Measurements from ENCODE around the gene NACC2.

NACC2 gene

GRCh38 chr9:135961277-135961715, 133.8 kb downstream of the NACC2 start, which contains the start of gene UBAC1 (continued):
- TF ChIP-seq ZBTB11 (tag by site-specific recombination; conservative IDR thresholded peaks at IDR 0.05; ENCODE audit: low read depth): peak; percentile 93
- TF ChIP-seq ZNF830 (tag by site-specific recombination; IDR thresholded peaks at IDR 0.05; ENCODE audit: low read depth): no peak
- TF ChIP-seq ZNF629 (tag by site-specific recombination; IDR thresholded peaks at IDR 0.05): peak; percentile 99
- TF ChIP-seq ZNF555 (tag by site-specific recombination; conservative IDR thresholded peaks at IDR 0.05): no peak
- TF ChIP-seq ZNF548 (tag by site-specific recombination; IDR thresholded peaks at IDR 0.05): no peak
- no peak for TF ChIP-seq ZNF248 (tag by site-specific recombination; IDR thresholded peaks at IDR 0.05)
- no peak for TF ChIP-seq ZNF133 (tag by site-specific recombination; IDR thresholded peaks at IDR 0.05)
- TF ChIP-seq ZNF639 (tag by site-specific recombination; IDR thresholded peaks at IDR 0.05): peak; percentile 58; the same call in 1 of the 2 replicates
- no peak for TF ChIP-seq OVOL3 (tag by site-specific recombination; IDR thresholded peaks at IDR 0.05)
- TF ChIP-seq ZNF843 (tag by site-specific recombination; IDR thresholded peaks at IDR 0.05): peak; percentile 24; the same call in 1 of the 2 replicates
- TF ChIP-seq SP3 (tag by site-specific recombination; IDR thresholded peaks at IDR 0.05): peak; percentile 54
- TF ChIP-seq ZBTB6 (tag by site-specific recombination; IDR thresholded peaks at IDR 0.05): no peak
- peak; percentile 68; the same call in 1 of the 2 replicates for TF ChIP-seq ZBTB44 (tag by site-specific recombination; IDR thresholded peaks at IDR 0.05)
- TF ChIP-seq ZNF18 (tag by site-specific recombination; IDR thresholded peaks at IDR 0.05): peak; percentile 63; the same call in 1 of the 2 replicates
- TF ChIP-seq EGR2 (tag by site-specific recombination; IDR thresholded peaks at IDR 0.05; ENCODE audit: low read depth): no peak
- no peak for TF ChIP-seq ZNF624 (tag by site-specific recombination; IDR thresholded peaks at IDR 0.05)
- TF ChIP-seq CTCF (tag by site-specific recombination; IDR thresholded peaks at IDR 0.05): peak; percentile 94
- peak; percentile 23; the same call in 1 of the 2 replicates for TF ChIP-seq ZNF324 (tag by site-specific recombination; IDR thresholded peaks at IDR 0.05)
- peak; percentile 9; the same call in 1 of the 2 replicates for TF ChIP-seq SP7 (tag by site-specific recombination; IDR thresholded peaks at IDR 0.05)
- no peak for TF ChIP-seq ZNF221 (tag by site-specific recombination; IDR thresholded peaks at IDR 0.05; ENCODE audit: borderline replicate concordance)
- peak; percentile 73; the same call in 1 of the 2 replicates for TF ChIP-seq ZNF580 (tag by site-specific recombination; IDR thresholded peaks at IDR 0.05)
- TF ChIP-seq GLIS1 (tag by site-specific recombination; IDR thresholded peaks at IDR 0.05): peak; percentile 64
- no peak for TF ChIP-seq ZNF530 (tag by site-specific recombination; IDR thresholded peaks at IDR 0.05; ENCODE audit: low read depth)
- TF ChIP-seq ZSCAN30 (tag by site-specific recombination; IDR thresholded peaks at IDR 0.05): 0 out of 2 replicates have a peak, but pooled peaks have one; percentile 27
- TF ChIP-seq OSR2 (tag by site-specific recombination; IDR thresholded peaks at IDR 0.05): peak; percentile 63
- no peak for TF ChIP-seq ZFP3 (tag by site-specific recombination; IDR thresholded peaks at IDR 0.05; ENCODE audit: low read depth)
- TF ChIP-seq ZNF626 (tag by site-specific recombination; IDR thresholded peaks at IDR 0.05): no peak
- TF ChIP-seq BCL11A (tag by site-specific recombination; IDR thresholded peaks at IDR 0.05; ENCODE audit: low read depth): no peak
- no peak for TF ChIP-seq ZBTB48 (tag by site-specific recombination; IDR thresholded peaks at IDR 0.05)
- peak; percentile 36; the same call in 1 of the 2 replicates for TF ChIP-seq ZEB2 (tag by site-specific recombination; IDR thresholded peaks at IDR 0.05)

Measured in HEK293 (cell line).